ENCODE data around the gene INAVA. TPM values are rescaled to one million over a fixed set of nuclear protein-coding genes. Genes with fewer than 3 reads are reported as not detected.
A peak's percentile ranks its signal among the peaks of the same experiment; 100 is the strongest.

INAVA gene
- total and polyA plus RNA-seq, 4 donors: 5.8 to 17.1 (median 9.3) TPM

DNA sequence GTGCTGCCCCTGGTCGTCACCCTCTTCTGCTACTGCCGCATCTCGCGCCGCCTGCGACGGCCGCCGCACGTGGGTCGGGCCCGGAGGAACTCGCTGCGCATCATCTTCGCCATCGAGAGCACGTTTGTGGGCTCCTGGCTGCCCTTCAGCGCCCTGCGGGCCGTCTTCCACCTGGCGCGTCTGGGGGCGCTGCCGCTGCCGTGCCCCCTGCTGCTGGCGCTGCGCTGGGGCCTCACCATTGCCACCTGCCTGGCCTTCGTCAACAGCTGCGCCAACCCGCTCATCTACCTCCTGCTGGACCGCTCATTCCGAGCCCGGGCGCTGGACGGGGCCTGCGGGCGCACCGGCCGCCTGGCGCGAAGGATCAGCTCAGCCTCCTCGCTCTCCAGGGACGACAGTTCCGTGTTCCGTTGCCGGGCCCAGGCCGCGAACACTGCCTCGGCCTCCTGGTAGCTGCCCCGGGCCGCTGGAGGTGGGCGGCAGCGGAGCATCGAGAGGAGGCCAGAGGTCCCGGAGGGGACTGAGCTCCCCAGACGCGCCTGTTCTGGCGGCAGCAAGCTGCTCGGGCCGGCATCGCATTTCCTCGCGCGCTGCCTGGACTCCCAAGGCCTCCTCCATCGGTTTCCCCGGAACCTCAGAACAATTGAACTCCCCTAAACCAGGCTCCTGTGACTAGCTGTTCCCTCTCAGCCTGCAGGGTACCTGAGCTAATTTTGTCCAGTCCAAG, 20.9 kb upstream of the INAVA start:
- Histone ChIP-seq H3K27me3 (ENCODE audit: control insufficient read depth in 3 of 3, insufficient read depth in 3 of 3, low read length in 2 of 3) (peaks cover 6 to 53% (median 28%) of the 10 kb centered on the region in 3 donors), H3K4me3 (peak overlapping the region; percentile 19), H3K27ac (ENCODE audit: low read depth in 1 of 2, low read length in 1 of 2) (no peak overlapping the region), H3K9me3 (ENCODE audit: control insufficient read depth in 4 of 4, insufficient read depth in 3 of 4, low read length in 3 of 4) (peaks cover 0 to 6% (median 0%) of the 10 kb centered on the region in 4 donors), H3K36me3 (ENCODE audit: control insufficient read depth in 4 of 4, insufficient read depth in 4 of 4, low read length in 4 of 4) (no peaks in the 10 kb centered on the region), H3K4me1 (ENCODE audit: control insufficient read depth in 5 of 5, insufficient read depth in 5 of 5, low read length in 5 of 5) (peaks cover 0 to 16% (median 8%) of the 10 kb centered on the region in 5 donors), H3K9ac (ENCODE audit: insufficient read depth in 1 of 2, low read length in 2 of 2) (no peak overlapping the region)
- TF ChIP-seq CTCF (IDR thresholded peaks at IDR 0.05; ENCODE audit: control extremely low read depth, extremely low read depth): no peak
- 13 to 20% methylated on average over 65 to 66 of the region's 66 CpGs for WGBS, 2 donors
- DNase-seq: no peak
- ATAC-seq (ENCODE audit: insufficient read depth, low FRiP score): no peak

- Histone ChIP-seq H3K27ac (ENCODE audit: low read depth in 1 of 2, low read length in 1 of 2) (no peak overlapping the region), H3K36me3 (ENCODE audit: control insufficient read depth in 4 of 4, insufficient read depth in 4 of 4, low read length in 4 of 4) (no peaks in the 10 kb centered on the region), H3K4me1 (ENCODE audit: control insufficient read depth in 5 of 5, insufficient read depth in 5 of 5, low read length in 5 of 5) (peaks cover 0 to 16% (median 8%) of the 10 kb centered on the region in 5 donors), H3K27me3 (ENCODE audit: control insufficient read depth in 3 of 3, insufficient read depth in 3 of 3, low read length in 2 of 3) (peaks cover 6 to 53% (median 28%) of the 10 kb centered on the region in 3 donors), H3K9me3 (ENCODE audit: control insufficient read depth in 4 of 4, insufficient read depth in 3 of 4, low read length in 3 of 4) (peaks cover 0 to 6% (median 0%) of the 10 kb centered on the region in 4 donors), H3K4me3 (no peak overlapping the region), H3K9ac (ENCODE audit: insufficient read depth in 1 of 2, low read length in 2 of 2) (no peak overlapping the region)
- no peak for DNase-seq
- no peak for TF ChIP-seq CTCF (IDR thresholded peaks at IDR 0.05; ENCODE audit: control extremely low read depth, extremely low read depth)
- no peak for ATAC-seq (ENCODE audit: insufficient read depth, low FRiP score)
- WGBS, 2 donors: 86 to 92% methylated on average over 6 of the region's 6 CpGs
Observed at GRCh38 chr1:200874694-200875093, 20.0 kb upstream of the INAVA start.

- H3K27me3 ChIP-seq (ENCODE audit: control insufficient read depth in 3 of 3, insufficient read depth in 3 of 3, low read length in 2 of 3): peaks cover 6 to 49% (median 28%) of the 10 kb centered on the region in 3 donors
- H3K9ac ChIP-seq (ENCODE audit: insufficient read depth in 1 of 2, low read length in 2 of 2): no peak overlapping the region
- no peaks in the 10 kb centered on the region for H3K36me3 ChIP-seq (ENCODE audit: control insufficient read depth in 4 of 4, insufficient read depth in 4 of 4, low read length in 4 of 4)
- peaks cover 0 to 6% (median 0%) of the 10 kb centered on the region in 4 donors for H3K9me3 ChIP-seq (ENCODE audit: control insufficient read depth in 4 of 4, insufficient read depth in 3 of 4, low read length in 3 of 4)
- no peak for DNase-seq
- no peak for TF ChIP-seq CTCF (IDR thresholded peaks at IDR 0.05; ENCODE audit: control extremely low read depth, extremely low read depth)
- H3K4me3 ChIP-seq: no peak overlapping the region
- no peak for ATAC-seq (ENCODE audit: insufficient read depth, low FRiP score)
- peaks cover 0 to 16% (median 8%) of the 10 kb centered on the region in 5 donors for H3K4me1 ChIP-seq (ENCODE audit: control insufficient read depth in 5 of 5, insufficient read depth in 5 of 5, low read length in 5 of 5)
- WGBS, 2 donors: 90 to 95% methylated on average over 5 of the region's 5 CpGs
- no peak overlapping the region for H3K27ac ChIP-seq (ENCODE audit: low read depth in 1 of 2, low read length in 1 of 2)
Observed at GRCh38 chr1:200875416-200875815, 19.3 kb upstream of the INAVA start.

Measured in lung (tissue), 12 donors.